GM23338 (cell line): ENCODE data around the gene MATN1.

Source experiments
- CREB1 ChIP-seq: fragments of 250-450 bp; sonication (Bioruptor Pico); IDR thresholded peaks from 2 replicates; pipeline ENCODE4 v1.5.0; 2020; ENCODE audit warnings: low read depth, mild to moderate bottlenecking, moderate library complexity
- CTCF ChIP-seq, 2 experiments: fragments of 200-600 bp in 1 of 2; sonication (generic) in 1 of 2; conservative IDR thresholded peaks; 2 replicates each; pipeline versions ENCODE4 v1.5.1 to v1.6.1; 2016 to 2017; ENCODE audit warnings: antibody characterized with exemption in 2 of 2, low read depth in 2 of 2, mild to moderate bottlenecking in 2 of 2, moderate library complexity in 1 of 2
- ETS1 ChIP-seq: IDR thresholded peaks from 2 replicates; pipeline ENCODE4 v1.6.1; 2016; ENCODE audit warnings: antibody characterized with exemption
- EZH2 ChIP-seq: fragments of 200-600 bp; sonication (generic); IDR thresholded peaks from one replicate; pipeline ENCODE4 v1.8.0; 2017; ENCODE audit warnings: antibody characterized with exemption, mild to moderate bottlenecking, low read depth; ENCODE audit not compliant: unreplicated experiment
- EZH2phosphoT487 ChIP-seq: fragments of 200-600 bp; sonication (generic); IDR thresholded peaks from one replicate; pipeline ENCODE4 v1.8.1; 2018; ENCODE audit warnings: antibody characterized with exemption; ENCODE audit not compliant: unreplicated experiment
- NANOG ChIP-seq: IDR thresholded peaks from 2 replicates; pipeline ENCODE4 v1.6.1; 2016; ENCODE audit warnings: antibody characterized with exemption, borderline replicate concordance
- POLR2AphosphoS5 ChIP-seq: IDR thresholded peaks from 2 replicates; pipeline ENCODE4 v1.6.1; 2016; ENCODE audit warnings: antibody characterized with exemption, low read depth
- ZNF331 ChIP-seq: fragments of 250-450 bp; sonication (Bioruptor Pico); IDR thresholded peaks from 2 replicates; pipeline ENCODE4 v1.5.0; 2020; ENCODE audit warnings: low read depth, mild to moderate bottlenecking, moderate library complexity

- TF ChIP-seq EZH2 (no peak), CTCF (conservative IDR thresholded peaks at IDR 0.05; ENCODE audit: low read depth in 2 of 2) (no peak), EZH2phosphoT487 (no peak), CREB1 (no peak), ETS1 (no peak), ZNF331 (no peak), POLR2AphosphoS5 (no peak), NANOG (no peak)
Measured at GRCh38 chr1:30770150-30770549, 46.8 kb upstream of the MATN1 start.
